Measurements from ENCODE around the gene USP2. TPM values are rescaled to one million over a fixed set of nuclear protein-coding genes. Genes with fewer than 3 reads are reported as not detected.

Gene USP2
- total and polyA plus RNA-seq, 2 of the 4 experiments (the other 2 are of a cell fraction), result 0.18 to 0.79 TPM

DNA sequence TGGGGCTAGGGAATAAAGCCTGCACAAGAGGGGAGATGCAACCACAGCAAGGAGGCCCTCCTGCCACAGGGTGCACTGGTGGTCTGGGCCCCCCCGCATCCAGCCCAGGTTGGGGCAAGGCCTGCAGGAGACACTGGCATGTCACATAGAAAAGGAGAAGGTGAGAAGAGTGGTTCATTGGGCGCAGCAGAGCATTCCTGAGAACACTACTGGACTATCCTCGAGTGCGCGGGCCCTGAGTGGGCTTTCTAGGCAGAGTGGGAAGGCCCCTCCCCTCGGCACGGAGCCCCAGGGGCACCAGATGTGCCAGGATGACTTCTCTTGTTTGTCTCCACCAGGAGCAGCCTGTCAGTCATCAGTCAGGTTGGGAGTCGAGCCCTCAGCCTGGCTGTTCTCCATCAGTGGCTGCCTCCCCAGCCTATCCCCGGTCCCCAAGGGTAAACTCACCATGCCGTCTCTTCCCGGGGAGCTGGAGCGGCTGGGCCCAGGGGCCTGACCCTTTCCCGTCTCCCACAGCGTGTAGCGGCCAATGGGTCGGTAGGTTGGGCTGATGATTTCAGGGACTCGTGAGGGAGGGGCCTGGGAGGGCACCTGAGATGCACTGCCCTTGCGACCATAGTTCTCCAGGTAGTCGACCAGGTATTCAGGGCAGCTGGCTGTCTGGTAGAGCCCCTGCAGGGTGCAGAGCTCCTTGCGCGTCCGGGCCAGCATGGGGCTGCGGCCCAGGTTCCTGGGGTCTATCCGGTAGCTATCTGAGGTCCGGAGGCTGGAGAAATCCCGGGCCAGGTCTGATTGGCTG, 9.0 kb downstream of the USP2 start:
- no peak overlapping the region for H2AFZ ChIP-seq (replicated peaks; ENCODE audit: low read length, poor library complexity)
- H2BK15ac ChIP-seq (ENCODE audit: low read depth, low read length), result no peak overlapping the region
- no peak overlapping the region for H4K91ac ChIP-seq (ENCODE audit: insufficient read depth, low read depth, low read length)
- 87% methylated on average over 13 of the region's 26 CpGs; no CpG with 5 or more reads in 1 of the 2 experiments for WGBS, 2 experiments (ENCODE audit: extremely low coverage in 2 of 2, insufficient read length in 1 of 2)
- no peak overlapping the region for H2BK20ac ChIP-seq (ENCODE audit: low read depth, low read length)
- H3K9me3 ChIP-seq (ENCODE audit: control insufficient read depth, insufficient read depth, low read length), result no peaks in the 10 kb centered on the region
- no peak overlapping the region for H3K18ac ChIP-seq (ENCODE audit: low read depth, low read length)
- no peak overlapping the region for H2BK5ac ChIP-seq (ENCODE audit: low read depth, low read length, poor library complexity, severe bottlenecking)
- no peak for ATAC-seq (ENCODE audit: low read depth)
- CTCF ChIA-PET, result interaction anchor here (1.6 to 5.3 kb wide), 2 partner anchors 16 to 34 kb away, joined by 3 to 30 read pairs; no protein-coding TSS in a partner anchor
- POLR2A ChIA-PET (ENCODE audit: unreplicated experiment), result no interaction called here
- H4K20me1 ChIP-seq (ENCODE audit: insufficient read depth, low read length), result no peaks in the 10 kb centered on the region
- dilution Hi-C loops (cut with HindIII; ENCODE audit: low sequenced_read_pairs, unreplicated experiment), result no loop called here
- no peak overlapping the region for H2AK5ac ChIP-seq (ENCODE audit: low read depth, low read length)
- H3K9ac ChIP-seq (ENCODE audit: low read depth, low read length), result no peak overlapping the region
- no peak overlapping the region for H3K14ac ChIP-seq (replicated peaks; ENCODE audit: low read depth, low read length)
- H4K8ac ChIP-seq (ENCODE audit: low read depth in 2 of 2, low read length in 2 of 2), result no peak overlapping the region
- no peaks in the 10 kb centered on the region for H3K36me3 ChIP-seq (ENCODE audit: control insufficient read depth, insufficient read depth, low read length)
- H4K5ac ChIP-seq (ENCODE audit: low read depth, low read length), result no peak overlapping the region
- in situ Hi-C loops (cut with MboI; ENCODE audit: low sequenced_read_pairs), result loop anchor here (25.0 kb wide), 1 partner anchor 740 kb away; no protein-coding TSS in a partner anchor
- H3K79me1 ChIP-seq (ENCODE audit: low read depth in 1 of 2, low read length in 2 of 2), result no peaks in the 10 kb centered on the region
- H3K4me2 ChIP-seq (ENCODE audit: low read depth, low read length), result no peak overlapping the region
- H3K56ac ChIP-seq (ENCODE audit: extremely low read depth, insufficient read depth, low read length), result no peak overlapping the region
- DNase-seq, result no peak
- H3K27ac ChIP-seq (ENCODE audit: insufficient read depth, low read length), result no peak overlapping the region
- H3K9me1 ChIP-seq (ENCODE audit: insufficient read depth, low read length), result peaks cover 6% of the 10 kb centered on the region
- intact Hi-C loops (cut with micrococcal nuclease), result no loop called here
- H2AK9ac ChIP-seq (replicated peaks; ENCODE audit: low read depth, low read length, poor library complexity), result no peak overlapping the region
- H3K23ac ChIP-seq (ENCODE audit: low read depth, low read length), result no peak overlapping the region
- no peak overlapping the region for H3K4me3 ChIP-seq (ENCODE audit: insufficient read depth, low read depth, low read length)
- no peak overlapping the region for H3K4ac ChIP-seq (ENCODE audit: low read depth, low read length)
- TF ChIP-seq MAZ (IDR thresholded peaks at IDR 0.05; ENCODE audit: borderline replicate concordance, low read depth, low read length) (no peak), BHLHE40 (IDR thresholded peaks at IDR 0.05; ENCODE audit: low read depth, low read length) (no peak), RAD21 (IDR thresholded peaks at IDR 0.05; ENCODE audit: low read length) (no peak), RCOR1 (IDR thresholded peaks at IDR 0.05; ENCODE audit: insufficient replicate concordance, low read length) (no peak), NFE2L2 (IDR thresholded peaks at IDR 0.05; ENCODE audit: low read depth, low read length) (no peak), MXI1 (IDR thresholded peaks at IDR 0.05; ENCODE audit: borderline replicate concordance, low read depth, low read length) (no peak), FOS (IDR thresholded peaks at IDR 0.05; ENCODE audit: low read depth, low read length) (no peak), CHD1 (IDR thresholded peaks at IDR 0.05; ENCODE audit: low read depth, low read length) (no peak), USF2 (IDR thresholded peaks at IDR 0.05; ENCODE audit: low read depth, low read length) (no peak), ELK1 (IDR thresholded peaks at IDR 0.05; ENCODE audit: borderline replicate concordance, low read depth, low read length) (no peak), MAFK (IDR thresholded peaks at IDR 0.05; ENCODE audit: low read depth, low read length) (no peak), CEBPB (IDR thresholded peaks at IDR 0.05; ENCODE audit: low read depth, low read length) (no peak)
- TF ChIP-seq, protein P1, sequence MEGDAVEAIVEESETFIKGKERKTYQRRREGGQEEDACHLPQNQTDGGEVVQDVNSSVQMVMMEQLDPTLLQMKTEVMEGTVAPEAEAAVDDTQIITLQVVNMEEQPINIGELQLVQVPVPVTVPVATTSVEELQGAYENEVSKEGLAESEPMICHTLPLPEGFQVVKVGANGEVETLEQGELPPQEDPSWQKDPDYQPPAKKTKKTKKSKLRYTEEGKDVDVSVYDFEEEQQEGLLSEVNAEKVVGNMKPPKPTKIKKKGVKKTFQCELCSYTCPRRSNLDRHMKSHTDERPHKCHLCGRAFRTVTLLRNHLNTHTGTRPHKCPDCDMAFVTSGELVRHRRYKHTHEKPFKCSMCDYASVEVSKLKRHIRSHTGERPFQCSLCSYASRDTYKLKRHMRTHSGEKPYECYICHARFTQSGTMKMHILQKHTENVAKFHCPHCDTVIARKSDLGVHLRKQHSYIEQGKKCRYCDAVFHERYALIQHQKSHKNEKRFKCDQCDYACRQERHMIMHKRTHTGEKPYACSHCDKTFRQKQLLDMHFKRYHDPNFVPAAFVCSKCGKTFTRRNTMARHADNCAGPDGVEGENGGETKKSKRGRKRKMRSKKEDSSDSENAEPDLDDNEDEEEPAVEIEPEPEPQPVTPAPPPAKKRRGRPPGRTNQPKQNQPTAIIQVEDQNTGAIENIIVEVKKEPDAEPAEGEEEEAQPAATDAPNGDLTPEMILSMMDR (conservative IDR thresholded peaks at IDR 0.05; ENCODE audit: low read depth, low read length), result no peak
- H3K4me1 ChIP-seq (ENCODE audit: control insufficient read depth, insufficient read depth, low read length), result peaks cover 30% of the 10 kb centered on the region
- BruUV-seq (replicated peaks), result no TSS peak
- H2BK120ac ChIP-seq (ENCODE audit: low read depth, low read length), result no peak overlapping the region
- H3K27me3 ChIP-seq (ENCODE audit: control insufficient read depth, insufficient read depth, low read length), result no peaks in the 10 kb centered on the region

Measured in IMR-90 (cell line).